ENCODE data around the gene IQCN.

The IQCN gene

GRCh38 chr19:18273561-18274218 is 562 bp downstream of the IQCN start:
- Histone ChIP-seq H3K27me3 (ENCODE audit: insufficient read depth, low read length, poor library complexity) (no peaks in the 10 kb centered on the region), H3K4me2 (ENCODE audit: insufficient read depth, low read length) (no peak overlapping the region), H3K27ac (ENCODE audit: low read length) (no peak overlapping the region), H3K4me1 (ENCODE audit: insufficient read depth, low read length) (peaks cover 9% of the 10 kb centered on the region), H3K79me2 (ENCODE audit: insufficient read depth, low read length) (peaks cover 14% of the 10 kb centered on the region), H3K9ac (ENCODE audit: low read depth, low read length) (no peak overlapping the region), H3K4me3 (ENCODE audit: low read depth in 1 of 2, low read length in 2 of 2) (no peak overlapping the region), H4K20me1 (ENCODE audit: insufficient read depth, low read length) (peaks cover 27% of the 10 kb centered on the region), H3K36me3 (ENCODE audit: insufficient read depth, low read length) (peaks cover 9% of the 10 kb centered on the region), H3K9me3 (ENCODE audit: insufficient read depth, low read length, severe bottlenecking) (no peaks in the 10 kb centered on the region), H2AFZ (ENCODE audit: low read depth, low read length) (no peak overlapping the region)
- no peak for ATAC-seq (ENCODE audit: insufficient read depth, low read depth)
- TF ChIP-seq EZH2 (IDR thresholded peaks at IDR 0.05; ENCODE audit: borderline replicate concordance, low read depth, low read length, severe bottlenecking) (no peak), CTCF (IDR thresholded peaks at IDR 0.05; ENCODE audit: borderline replicate concordance, extremely low read depth, low read length, poor library complexity, severe bottlenecking) (no peak)
- no peak for DNase-seq

GRCh38 chr19:18271433-18271841 is 2.8 kb downstream of the IQCN start:
- no peak overlapping the region for H3K4me2 ChIP-seq (ENCODE audit: insufficient read depth, low read length)
- TF ChIP-seq EZH2 (IDR thresholded peaks at IDR 0.05; ENCODE audit: borderline replicate concordance, low read depth, low read length, severe bottlenecking): no peak
- no peak overlapping the region for H3K4me3 ChIP-seq (ENCODE audit: low read depth in 1 of 2, low read length in 2 of 2)
- H3K9ac ChIP-seq (ENCODE audit: low read depth, low read length): no peak overlapping the region
- no peak overlapping the region for H3K27ac ChIP-seq (ENCODE audit: low read length)
- H3K36me3 ChIP-seq (ENCODE audit: insufficient read depth, low read length): no peaks in the 10 kb centered on the region
- no peaks in the 10 kb centered on the region; the same call in 1 of the 2 replicates for H3K79me2 ChIP-seq (ENCODE audit: insufficient read depth, low read length)
- H4K20me1 ChIP-seq (ENCODE audit: insufficient read depth, low read length): peaks cover 18% of the 10 kb centered on the region
- DNase-seq (no peak), ATAC-seq (ENCODE audit: insufficient read depth, low read depth) (no peak)
- no peaks in the 10 kb centered on the region for H3K4me1 ChIP-seq (ENCODE audit: insufficient read depth, low read length)
- no peaks in the 10 kb centered on the region for H3K9me3 ChIP-seq (ENCODE audit: insufficient read depth, low read length, severe bottlenecking)
- H2AFZ ChIP-seq (ENCODE audit: low read depth, low read length): no peak overlapping the region
- no peaks in the 10 kb centered on the region for H3K27me3 ChIP-seq (ENCODE audit: insufficient read depth, low read length, poor library complexity)

GRCh38 chr19:18270326-18270725 is 3.9 kb downstream of the IQCN start:
- Histone ChIP-seq H3K4me3 (ENCODE audit: low read depth in 1 of 2, low read length in 2 of 2) (no peak overlapping the region), H3K9ac (ENCODE audit: low read depth, low read length) (no peak overlapping the region), H3K36me3 (ENCODE audit: insufficient read depth, low read length) (no peaks in the 10 kb centered on the region), H3K27ac (ENCODE audit: low read length) (no peak overlapping the region), H3K4me2 (ENCODE audit: insufficient read depth, low read length) (no peak overlapping the region), H3K79me2 (ENCODE audit: insufficient read depth, low read length) (no peaks in the 10 kb centered on the region), H3K27me3 (ENCODE audit: insufficient read depth, low read length, poor library complexity) (no peaks in the 10 kb centered on the region), H3K9me3 (ENCODE audit: insufficient read depth, low read length, severe bottlenecking) (no peaks in the 10 kb centered on the region), H2AFZ (ENCODE audit: low read depth, low read length) (no peak overlapping the region), H4K20me1 (ENCODE audit: insufficient read depth, low read length) (peaks cover 10% of the 10 kb centered on the region), H3K4me1 (ENCODE audit: insufficient read depth, low read length) (peaks cover 10% of the 10 kb centered on the region)
- no peak for ATAC-seq (ENCODE audit: insufficient read depth, low read depth)
- no peak for DNase-seq
- TF ChIP-seq EZH2 (IDR thresholded peaks at IDR 0.05; ENCODE audit: borderline replicate concordance, low read depth, low read length, severe bottlenecking): no peak
- no peak for TF ChIP-seq CTCF (IDR thresholded peaks at IDR 0.05; ENCODE audit: borderline replicate concordance, extremely low read depth, low read length, poor library complexity, severe bottlenecking)

- H3K36me3 ChIP-seq (ENCODE audit: insufficient read depth, low read length): no peaks in the 10 kb centered on the region
- no peaks in the 10 kb centered on the region for H3K27me3 ChIP-seq (ENCODE audit: insufficient read depth, low read length, poor library complexity)
- H3K9ac ChIP-seq (ENCODE audit: low read depth, low read length): no peak overlapping the region
- no peak overlapping the region for H3K4me3 ChIP-seq (ENCODE audit: low read depth in 1 of 2, low read length in 2 of 2)
- DNase-seq (no peak), ATAC-seq (ENCODE audit: insufficient read depth, low read depth) (no peak)
- no peaks in the 10 kb centered on the region for H3K79me2 ChIP-seq (ENCODE audit: insufficient read depth, low read length)
- H3K9me3 ChIP-seq (ENCODE audit: insufficient read depth, low read length, severe bottlenecking): no peaks in the 10 kb centered on the region
- peaks cover 2% of the 10 kb centered on the region for H4K20me1 ChIP-seq (ENCODE audit: insufficient read depth, low read length)
- no peak overlapping the region for H3K4me2 ChIP-seq (ENCODE audit: insufficient read depth, low read length)
- peaks cover 13% of the 10 kb centered on the region for H3K4me1 ChIP-seq (ENCODE audit: insufficient read depth, low read length)
- no peak overlapping the region for H2AFZ ChIP-seq (ENCODE audit: low read depth, low read length)
- H3K27ac ChIP-seq (ENCODE audit: low read length): no peak overlapping the region
- no peak for TF ChIP-seq CTCF (IDR thresholded peaks at IDR 0.05; ENCODE audit: borderline replicate concordance, extremely low read depth, low read length, poor library complexity, severe bottlenecking)
These were observed 5.1 kb downstream of the IQCN start for GRCh38 chr19:18269070-18269723.

Data from DND-41 (cell line).